GOT3 (cell line): ENCODE measurements around the gene KLK8.

Source experiments
- DNase-seq: peaks from one replicate; lab custom pipeline; 2025; ENCODE audit warnings: mixed read lengths; lab: John Stamatoyannopoulos, UW

Gene KLK8, protein sequence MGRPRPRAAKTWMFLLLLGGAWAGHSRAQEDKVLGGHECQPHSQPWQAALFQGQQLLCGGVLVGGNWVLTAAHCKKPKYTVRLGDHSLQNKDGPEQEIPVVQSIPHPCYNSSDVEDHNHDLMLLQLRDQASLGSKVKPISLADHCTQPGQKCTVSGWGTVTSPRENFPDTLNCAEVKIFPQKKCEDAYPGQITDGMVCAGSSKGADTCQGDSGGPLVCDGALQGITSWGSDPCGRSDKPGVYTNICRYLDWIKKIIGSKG

GRCh38 chr19:51001515-51001914 lies at the start of gene KLK8:
TSS of gene KLK8 (minus strand) at chr19:51001604. CDS start at chr19:51001167, 437 bp downstream.
- no peak for DNase-seq

DNA sequence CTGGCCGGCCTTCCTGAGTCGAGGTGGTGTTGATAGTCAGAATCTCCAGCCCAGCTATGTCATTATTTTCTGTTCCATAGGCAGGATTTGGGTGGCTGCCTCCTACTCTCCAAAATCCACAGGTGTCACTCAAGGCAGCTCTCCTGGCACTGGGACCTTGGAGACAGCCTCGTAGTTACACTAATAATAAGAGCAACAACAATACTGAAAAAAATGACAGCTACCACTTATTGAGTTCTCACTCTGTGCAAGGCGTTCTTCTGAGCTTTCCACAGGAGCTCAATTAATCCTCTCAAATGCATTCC lies 45.6 kb upstream of the KLK8 start:
- no peak for DNase-seq

DNA sequence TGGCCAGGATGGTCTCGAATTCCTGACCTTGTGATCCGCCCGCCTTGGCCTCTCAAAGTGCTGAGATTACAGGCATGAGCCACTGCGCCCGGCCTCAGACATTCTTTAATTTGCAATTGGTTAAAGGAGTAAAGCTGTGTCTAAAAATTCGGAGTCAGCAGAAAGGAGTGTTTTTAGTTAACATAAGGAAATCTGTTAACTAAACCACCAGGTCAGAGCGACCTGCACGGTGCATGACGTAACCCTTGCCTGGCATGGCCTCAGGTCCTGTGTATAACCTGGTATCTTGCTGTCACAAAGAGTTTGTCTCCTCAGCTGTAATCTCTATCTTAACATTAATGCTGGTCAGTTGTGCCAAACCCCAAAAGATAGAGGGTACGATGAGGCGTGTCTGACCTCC lies 42.9 kb upstream of the KLK8 start:
- no peak for DNase-seq

GRCh38 chr19:51043497-51043896 lies 42.1 kb upstream of the KLK8 start:
- DNase-seq, result no peak

GRCh38 chr19:51040151-51040550 lies 38.7 kb upstream of the KLK8 start:
- no peak for DNase-seq

GRCh38 chr19:51036519-51036918 lies 35.1 kb upstream of the KLK8 start:
- no peak for DNase-seq

GRCh38 chr19:51034704-51035103 lies 33.3 kb upstream of the KLK8 start, which contains the start of gene KLK12:
TSS of gene KLK12 (minus strand) at chr19:51035002. CDS start at chr19:51034621, 381 bp downstream.
- no peak for DNase-seq

GRCh38 chr19:51031880-51032225 lies 30.4 kb upstream of the KLK8 start:
- DNase-seq, result no peak

DNA sequence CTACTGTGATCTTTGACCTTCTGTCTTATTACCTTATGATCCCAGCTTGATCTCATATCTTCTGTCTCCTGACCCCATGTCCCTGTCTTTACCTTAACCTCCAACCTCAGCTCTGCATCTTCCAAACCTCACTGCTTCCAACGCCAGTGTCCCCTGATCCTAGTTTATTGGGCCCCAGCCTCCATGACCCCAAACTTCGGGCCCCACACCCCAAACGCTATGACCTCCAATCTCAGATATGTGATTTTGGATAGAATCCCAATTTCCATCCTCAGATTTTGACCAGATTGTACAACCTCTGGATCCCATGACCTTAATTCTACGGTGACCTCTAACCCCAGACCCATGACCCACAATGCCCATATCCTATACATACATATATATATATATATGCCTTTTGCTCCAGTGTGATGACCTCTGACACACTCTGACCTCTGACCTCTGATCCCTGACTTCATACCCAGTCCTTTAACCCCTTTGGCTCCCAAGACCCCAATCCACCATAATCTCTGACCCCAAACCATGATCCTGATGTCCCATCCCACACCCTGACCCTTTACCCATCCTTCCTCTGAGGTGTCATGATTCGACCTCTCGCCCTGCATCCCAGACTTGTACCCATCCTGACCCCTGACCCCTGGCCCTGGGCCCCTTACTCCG lies 29.9 kb upstream of the KLK8 start:
- DNase-seq, result no peak

DNA sequence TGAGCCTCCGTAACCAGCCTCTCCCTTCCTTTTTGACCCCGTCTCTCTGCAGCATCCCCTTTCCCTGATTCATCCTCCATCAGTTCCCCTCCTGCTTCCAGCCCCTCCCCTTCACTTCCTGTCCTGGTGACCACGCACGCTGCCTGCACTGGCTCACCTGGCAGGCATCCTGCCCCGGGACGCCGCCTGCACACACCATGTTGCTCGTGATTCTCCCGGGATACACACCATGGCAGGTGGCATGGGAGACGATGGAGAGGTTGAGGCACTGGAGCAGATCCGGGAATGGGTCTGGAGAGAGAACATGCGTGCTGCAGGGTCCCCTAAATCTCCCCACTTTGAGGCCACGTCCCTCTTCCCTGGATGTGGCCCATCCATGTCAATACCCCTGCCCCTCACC lies 29.2 kb upstream of the KLK8 start:
- no peak for DNase-seq

- DNase-seq, result no peak
These were observed 28.3 kb upstream of the KLK8 start for GRCh38 chr19:51029718-51030117.

DNA sequence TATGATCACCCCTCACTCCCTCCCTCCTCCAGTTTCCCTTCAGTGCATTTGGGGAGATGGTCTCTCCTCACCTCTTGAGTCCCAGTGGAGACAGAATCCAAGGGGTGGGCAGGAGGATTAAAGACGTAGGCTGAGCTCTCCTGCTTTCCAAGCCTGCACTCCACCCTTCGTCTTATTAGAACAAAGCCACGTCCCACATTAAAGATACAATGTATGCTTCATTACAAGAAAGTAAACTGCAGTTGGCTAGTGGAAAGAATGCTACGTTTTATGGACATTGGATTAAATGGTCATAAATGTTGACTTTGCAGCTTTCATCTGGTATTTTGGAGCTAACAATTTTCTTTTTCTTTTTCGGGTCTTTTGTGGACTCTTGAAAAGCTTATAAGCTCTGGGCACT lies 26.5 kb upstream of the KLK8 start:
- DNase-seq, result no peak

- no peak for DNase-seq
These were observed 25.9 kb upstream of the KLK8 start for GRCh38 chr19:51027126-51027806.

DNA sequence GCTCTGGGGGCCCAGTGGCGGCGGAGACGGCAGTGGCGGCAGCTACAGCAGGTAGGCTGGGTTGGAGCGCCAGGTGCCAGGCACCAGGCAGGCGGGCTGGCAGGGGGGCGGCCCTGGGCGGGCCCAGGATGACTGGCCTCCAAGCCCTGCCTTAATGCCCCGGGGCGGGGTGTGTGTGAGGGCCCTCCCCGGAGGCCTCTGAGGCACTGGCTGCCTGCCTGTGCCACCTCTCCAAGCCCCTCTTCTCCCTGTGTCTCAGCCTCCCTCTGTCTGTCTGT lies 25.1 kb upstream of the KLK8 start, which contains the start of gene KLK11:
Gene KLK11, minus strand, starts transcription at position 63 of the 278 bp plus-strand sequence. CDS start 985 bp downstream, outside the sequence.
- DNase-seq, result no peak

- DNase-seq, result no peak
These were observed 24.6 kb upstream of the KLK8 start for GRCh38 chr19:51025809-51026553.

- DNase-seq, result no peak
These were observed 24.0 kb upstream of the KLK8 start for GRCh38 chr19:51025401-51025800.

- no peak for DNase-seq
These were observed 23.5 kb upstream of the KLK8 start for GRCh38 chr19:51024924-51025323.

DNA sequence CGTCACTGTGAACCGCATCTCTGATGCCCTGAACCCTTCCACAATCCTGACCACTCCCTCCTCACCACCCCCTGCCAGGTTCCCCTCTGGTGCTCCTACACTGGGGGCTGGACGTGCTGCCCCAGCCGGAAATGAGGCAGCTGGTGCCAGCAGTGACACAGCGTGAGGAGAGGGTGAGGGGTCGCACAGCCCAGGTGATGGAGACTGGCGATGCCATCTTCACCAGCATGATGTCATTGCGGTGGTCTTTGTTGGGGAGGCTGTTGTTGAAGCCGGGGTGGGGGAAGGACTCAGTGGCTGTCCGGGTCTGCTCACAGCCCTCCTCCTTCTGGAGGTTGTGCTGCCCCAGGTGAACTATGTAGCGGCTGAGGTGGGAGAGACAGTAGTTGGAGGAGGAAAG lies 22.5 kb upstream of the KLK8 start:
- no peak for DNase-seq

DNA sequence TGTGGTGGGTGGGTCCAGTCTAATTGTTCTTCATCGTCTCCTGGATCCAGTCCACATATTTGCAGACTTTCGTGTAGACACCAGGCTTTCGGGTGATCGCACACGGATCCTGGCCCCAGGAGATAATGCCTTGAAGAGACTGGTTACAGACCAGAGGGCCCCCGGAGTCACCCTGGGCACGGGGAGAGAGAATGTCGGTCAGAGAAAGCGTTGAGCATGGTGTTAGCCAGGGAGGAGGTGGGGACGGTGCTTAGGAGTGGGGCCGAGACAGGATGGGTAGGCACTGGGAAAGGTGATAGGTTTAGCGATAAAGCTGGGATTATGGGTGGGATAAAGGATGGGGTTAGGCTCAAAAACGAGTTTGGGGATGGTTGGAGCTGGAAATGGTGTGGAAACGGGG lies 21.1 kb upstream of the KLK8 start:
- DNase-seq, result no peak

DNA sequence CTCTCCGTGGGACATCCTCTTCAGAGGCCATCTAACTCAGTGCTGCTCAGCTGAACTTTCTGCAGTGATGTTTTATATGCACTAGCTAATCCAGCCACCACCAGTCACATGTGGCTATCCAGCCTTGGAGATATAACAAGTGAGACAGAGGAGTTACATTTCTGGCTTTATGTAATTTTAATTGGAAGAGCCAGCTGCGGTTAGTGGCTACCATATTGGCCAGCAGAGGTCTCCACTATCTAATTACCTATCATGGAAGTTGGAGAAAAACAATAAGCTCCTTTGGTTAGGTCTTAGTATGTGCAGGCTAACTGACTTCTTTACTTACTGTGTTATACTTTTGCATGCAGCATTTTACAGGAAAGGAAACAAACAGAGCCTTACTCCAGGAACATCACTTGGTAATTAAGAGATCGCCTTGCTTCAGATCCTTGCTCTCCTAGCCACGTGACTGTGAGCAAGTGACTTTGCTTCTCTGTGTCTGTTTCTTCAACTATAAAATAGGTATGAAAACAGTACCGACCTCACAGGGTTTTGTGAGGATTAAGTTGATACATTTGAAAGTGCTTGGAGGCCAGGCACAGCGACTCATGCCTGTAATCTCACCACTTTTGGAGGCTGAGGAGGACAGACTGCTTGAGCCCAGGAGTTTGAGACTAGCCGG lies 19.7 kb upstream of the KLK8 start:
- no peak for DNase-seq

DNA sequence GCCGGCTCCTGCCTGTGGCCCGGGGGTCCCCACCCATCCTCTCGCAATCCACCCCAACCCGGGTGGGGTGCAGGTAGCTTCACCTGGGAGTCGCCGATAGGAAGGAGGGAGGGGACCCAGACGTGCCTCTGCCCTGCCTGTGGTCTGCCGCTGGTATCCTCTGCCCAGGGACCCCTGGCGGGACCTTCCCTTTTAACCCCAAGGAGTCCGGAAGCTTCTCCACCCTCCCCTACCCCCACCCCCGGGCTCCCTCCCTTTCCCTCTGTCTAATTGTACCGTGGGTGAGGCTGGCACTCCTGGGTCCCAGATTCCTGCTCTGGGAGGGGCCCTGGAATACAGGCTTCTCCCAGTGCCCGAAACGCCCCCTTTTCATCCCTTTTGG lies 18.1 kb upstream of the KLK8 start, which contains the start of gene KLK10:
Gene KLK10, minus strand, starts transcription at position 166 of the 382 bp plus-strand sequence. CDS start 579 bp downstream, outside the sequence.
- no peak for DNase-seq
